Spleen (tissue), 7 donors: Measurements from ENCODE around the gene SEMA5B.

Experiments used
- POLR2A ChIP-seq, 3 donors: fragments of 450-650 bp; IDR thresholded peaks; one replicate each; pipeline ENCODE4 v1.5.1; 2017; ENCODE audit warnings: antibody characterized with exemption in 3 of 3, mild to moderate bottlenecking in 1 of 3
- TF ChIP-seq, protein P1 (sequence below), 11 experiments: fragments of 200-600 bp in 7 of 11; fragments of 450-650 bp in 4 of 11; sonication (generic) in 4 of 11; IDR thresholded peaks in 8 of 11; conservative IDR thresholded peaks in 3 of 11; 1 replicate in 7 of 11; 2 replicates in 4 of 11; pipeline versions ENCODE4 v1.4.0 to v1.8.0; 2016 to 2021; ENCODE audit warnings: antibody characterized with exemption in 11 of 11, inconsistent platforms in 4 of 11, mild to moderate bottlenecking in 1 of 11
- donor health status: DM: no; HTN: no; CAD: no; lungs with moderate emphysema.
- donor health status: DM: no; HTN: no; CAD: no.
- donor health status: DM: no; HTN: no; CAD: no.

GRCh38 chr3:122934251-122934650, 93.3 kb downstream of the SEMA5B start:
- no peak for TF ChIP-seq POLR2A (IDR thresholded peaks at IDR 0.05)
- TF ChIP-seq, protein P1, sequence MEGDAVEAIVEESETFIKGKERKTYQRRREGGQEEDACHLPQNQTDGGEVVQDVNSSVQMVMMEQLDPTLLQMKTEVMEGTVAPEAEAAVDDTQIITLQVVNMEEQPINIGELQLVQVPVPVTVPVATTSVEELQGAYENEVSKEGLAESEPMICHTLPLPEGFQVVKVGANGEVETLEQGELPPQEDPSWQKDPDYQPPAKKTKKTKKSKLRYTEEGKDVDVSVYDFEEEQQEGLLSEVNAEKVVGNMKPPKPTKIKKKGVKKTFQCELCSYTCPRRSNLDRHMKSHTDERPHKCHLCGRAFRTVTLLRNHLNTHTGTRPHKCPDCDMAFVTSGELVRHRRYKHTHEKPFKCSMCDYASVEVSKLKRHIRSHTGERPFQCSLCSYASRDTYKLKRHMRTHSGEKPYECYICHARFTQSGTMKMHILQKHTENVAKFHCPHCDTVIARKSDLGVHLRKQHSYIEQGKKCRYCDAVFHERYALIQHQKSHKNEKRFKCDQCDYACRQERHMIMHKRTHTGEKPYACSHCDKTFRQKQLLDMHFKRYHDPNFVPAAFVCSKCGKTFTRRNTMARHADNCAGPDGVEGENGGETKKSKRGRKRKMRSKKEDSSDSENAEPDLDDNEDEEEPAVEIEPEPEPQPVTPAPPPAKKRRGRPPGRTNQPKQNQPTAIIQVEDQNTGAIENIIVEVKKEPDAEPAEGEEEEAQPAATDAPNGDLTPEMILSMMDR (IDR thresholded peaks at IDR 0.05 in 8 of 11, conservative IDR thresholded peaks at IDR 0.05 in 3 of 11): no peak
